ENCODE measurements around the gene PAGR1.
A peak's percentile ranks its signal among the peaks of the same experiment; 100 is the strongest.
"Not testable (repeated sequence)": the region's sequence is repeated elsewhere in the genome, so short reads cannot be mapped to it uniquely, and the experiment has no call there.

Gene PAGR1

DNA sequence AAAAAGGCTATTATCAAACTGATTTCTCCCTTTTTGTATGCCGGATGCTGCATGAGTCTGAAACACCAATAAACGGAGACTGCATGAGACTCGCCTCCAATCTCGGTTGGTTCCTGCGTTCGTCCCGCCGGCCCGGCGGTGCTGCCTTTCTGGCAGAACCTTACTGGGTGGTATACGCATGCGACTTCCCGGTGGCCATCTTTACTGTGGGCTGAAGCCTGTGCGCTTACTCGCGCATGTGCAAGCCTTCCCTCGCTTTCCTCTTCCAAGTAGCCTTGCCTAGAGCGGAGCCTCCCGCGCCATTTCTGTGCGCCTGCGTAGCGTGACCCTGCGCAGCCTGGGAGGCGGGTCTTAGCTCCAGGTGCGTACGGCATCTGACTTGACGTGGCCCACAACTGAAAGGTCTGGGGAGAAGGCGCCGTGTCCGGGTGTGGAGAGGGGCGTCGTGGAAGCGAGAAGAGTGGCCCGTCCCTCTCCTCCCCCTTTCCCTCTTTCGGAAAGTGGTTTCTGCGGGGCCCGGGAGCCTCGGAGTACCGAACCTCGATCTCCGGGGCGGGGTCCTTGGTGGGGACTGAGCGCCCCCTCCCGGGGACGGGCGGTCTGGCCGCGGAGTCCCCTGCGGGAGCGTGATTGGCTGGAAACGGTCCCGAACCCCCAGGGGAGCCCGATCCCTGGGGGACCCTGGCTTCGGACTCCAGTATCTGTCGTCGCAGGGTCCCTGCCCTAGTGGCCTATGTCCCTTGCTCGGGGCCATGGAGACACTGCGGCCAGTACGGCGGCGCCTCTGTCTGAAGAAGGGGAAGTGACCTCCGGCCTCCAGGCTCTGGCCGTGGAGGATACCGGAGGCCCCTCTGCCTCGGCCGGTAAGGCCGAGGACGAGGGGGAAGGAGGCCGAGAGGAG, at the start of gene PAGR1:
Gene PAGR1, plus strand, starts transcription at position 360 of the 901 bp plus-strand sequence. Its CDS starts 374 bp downstream, at position 734.
- DNase-seq (ENCODE audit: low read depth), result peak; percentile 100

DNA sequence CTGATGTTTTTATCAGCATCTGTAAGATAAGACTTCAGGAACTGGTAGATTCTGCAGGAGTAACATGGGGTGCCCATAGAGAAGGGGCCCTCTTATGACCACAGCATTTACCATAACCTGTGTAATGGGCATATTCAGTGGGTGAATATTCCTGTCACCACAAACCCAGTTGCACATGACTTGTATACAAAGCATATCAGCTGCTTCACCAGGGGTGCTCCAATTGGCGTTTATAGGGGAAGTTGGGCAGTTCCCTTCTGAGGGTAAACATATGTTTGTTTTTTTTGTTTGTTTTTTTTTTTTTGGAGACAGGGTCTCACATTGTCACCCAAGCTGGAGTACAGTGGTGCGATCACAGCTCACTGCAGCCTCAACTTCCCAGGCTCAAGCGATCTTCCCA, 49.4 kb upstream of the PAGR1 start:
- no peak for DNase-seq (ENCODE audit: low read depth)

DNA sequence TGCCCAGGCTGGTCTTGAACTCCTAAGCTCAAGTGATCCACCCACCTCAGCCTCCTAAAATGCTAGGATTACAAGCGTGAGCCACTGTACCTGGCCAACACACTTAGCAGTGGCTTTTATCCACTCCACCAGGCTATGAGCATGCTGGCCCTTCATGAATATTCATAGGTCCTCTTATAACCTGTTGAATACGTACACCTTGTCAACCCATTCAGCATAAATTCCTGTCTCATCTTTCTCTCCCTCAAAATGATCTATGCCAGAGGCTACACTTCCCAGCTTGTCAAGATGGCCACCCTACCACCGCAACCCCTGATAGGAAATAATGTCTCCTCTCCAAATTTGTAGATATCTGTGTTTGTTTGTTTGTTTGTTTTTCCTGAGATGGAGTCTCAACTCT, 48.9 kb upstream of the PAGR1 start:
- DNase-seq (ENCODE audit: low read depth), result no peak

DNA sequence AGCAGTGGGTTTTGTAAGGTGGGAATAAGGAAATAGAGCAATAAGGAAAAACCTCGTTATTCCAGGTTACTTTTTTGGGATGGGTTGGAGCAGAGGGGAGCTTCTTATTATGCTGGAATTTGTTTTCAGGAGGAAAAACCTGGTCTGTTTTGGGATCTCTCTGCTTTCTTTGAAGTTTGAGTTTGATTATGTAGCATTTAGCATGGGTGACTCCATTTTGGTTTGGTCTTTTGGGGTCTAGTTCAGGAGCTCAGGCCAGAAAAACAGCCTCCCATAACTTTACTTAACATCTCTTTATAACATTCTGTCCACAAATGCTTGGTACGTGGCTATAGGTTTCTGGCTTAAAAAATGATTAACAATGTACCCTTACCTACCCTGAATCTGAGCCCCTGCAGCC, 46.4 kb upstream of the PAGR1 start:
- no peak for DNase-seq (ENCODE audit: low read depth)

DNA sequence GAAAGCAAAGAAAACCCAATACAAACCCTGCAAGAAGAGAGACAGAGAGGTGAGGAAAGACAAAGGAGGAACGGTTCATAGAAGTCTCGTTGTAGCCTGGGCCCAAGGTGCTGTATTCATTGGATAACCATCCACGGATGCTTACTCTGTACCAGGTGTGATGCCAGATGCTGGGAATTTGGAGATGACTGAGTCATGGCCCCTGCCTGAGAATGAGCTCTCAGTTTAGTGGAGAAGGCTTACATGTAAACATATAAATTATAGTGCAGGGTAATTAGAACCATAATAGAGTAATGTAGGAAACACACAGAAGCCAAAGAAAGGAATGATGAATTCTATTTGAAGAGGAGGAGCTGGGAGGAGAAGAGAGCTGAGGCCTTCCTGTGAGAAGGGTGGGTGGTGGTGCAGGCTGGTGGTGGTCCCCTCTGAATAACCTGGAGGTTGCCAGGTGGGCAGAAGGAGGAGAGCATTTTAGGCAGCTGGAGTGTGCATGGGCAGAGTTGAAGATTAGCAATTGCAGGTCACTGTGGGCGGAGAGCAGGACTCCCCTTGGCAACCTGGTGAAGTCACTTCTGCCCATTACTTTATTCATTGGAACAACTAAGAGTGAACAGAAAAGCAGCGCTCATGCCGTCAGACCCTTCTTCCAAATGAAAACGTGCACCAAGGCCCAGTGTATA, 45.6 kb upstream of the PAGR1 start:
- no peak for DNase-seq (ENCODE audit: low read depth)

DNA sequence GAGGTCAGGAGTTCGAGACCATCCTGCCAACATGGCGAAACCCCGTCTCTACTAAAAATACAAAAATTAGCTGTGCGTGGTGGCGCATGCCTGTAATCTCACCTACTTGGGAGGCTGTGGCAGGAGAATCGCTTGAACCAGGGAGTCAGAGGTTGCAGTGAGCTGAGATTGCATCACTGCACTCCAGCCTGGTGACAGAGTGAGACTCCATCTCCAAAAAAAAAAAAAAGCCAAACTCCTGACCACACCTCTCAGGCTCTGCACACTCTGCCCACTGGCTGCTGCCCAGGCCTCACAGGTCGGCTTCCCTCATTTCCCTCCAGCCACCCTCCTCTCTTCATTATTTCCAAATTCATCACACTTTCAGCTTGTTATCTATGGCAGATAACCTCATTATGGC, 43.6 kb upstream of the PAGR1 start:
- not testable (repeated sequence) for DNase-seq (ENCODE audit: low read depth)

DNA sequence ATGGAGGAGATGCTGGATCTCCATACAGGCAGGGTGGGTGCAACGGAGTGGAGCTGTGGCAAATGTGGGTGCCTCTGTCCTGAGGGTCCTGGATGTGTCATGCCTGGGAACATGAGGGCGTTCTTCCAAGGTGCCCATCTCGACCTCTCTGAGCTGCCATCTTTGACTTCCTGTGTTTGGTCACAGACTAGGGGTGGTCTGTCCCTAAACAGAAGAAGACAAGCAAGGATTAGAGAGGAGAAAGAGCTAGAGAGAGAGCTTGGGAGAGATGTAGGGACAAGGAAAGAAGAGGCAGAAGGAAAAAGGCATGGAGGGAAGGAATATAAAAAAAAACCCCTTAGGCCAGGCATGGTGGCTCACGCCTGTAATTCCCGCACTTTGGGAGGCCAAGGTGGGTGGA, 41.2 kb upstream of the PAGR1 start:
- no peak for DNase-seq (ENCODE audit: low read depth)

DNA sequence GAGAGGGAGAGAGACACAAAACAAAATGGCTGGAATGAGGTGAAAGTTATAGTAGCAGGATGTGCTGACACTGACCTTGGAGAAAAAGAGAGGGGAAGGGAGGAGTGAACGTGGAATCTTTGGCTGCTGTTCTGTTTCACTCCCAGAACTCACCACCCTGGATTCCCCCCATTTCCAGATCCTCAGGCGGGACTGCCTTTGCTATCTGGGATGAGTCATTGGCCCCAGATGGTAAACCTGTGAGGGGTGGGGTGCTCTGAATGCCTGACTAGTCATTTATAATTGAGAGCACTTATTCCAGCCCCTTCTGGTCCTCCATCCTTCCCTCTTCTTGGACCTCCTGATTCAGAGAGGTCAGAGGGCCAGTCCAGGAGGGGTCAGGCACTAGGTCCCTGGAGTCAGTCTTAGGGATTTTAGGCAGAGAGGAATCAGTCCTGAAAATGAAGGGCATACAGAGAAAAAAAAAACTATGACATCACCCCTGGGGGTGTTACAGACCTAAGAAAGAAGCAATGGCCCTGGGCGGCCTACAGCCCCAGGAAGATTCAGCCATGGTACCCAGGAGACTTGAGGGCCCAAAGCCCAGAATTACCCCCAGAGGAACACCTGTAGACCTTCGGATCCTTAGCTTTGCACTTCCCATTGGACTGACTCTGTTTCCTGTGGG, 40.1 kb upstream of the PAGR1 start:
- DNase-seq (ENCODE audit: low read depth), result no peak

DNA sequence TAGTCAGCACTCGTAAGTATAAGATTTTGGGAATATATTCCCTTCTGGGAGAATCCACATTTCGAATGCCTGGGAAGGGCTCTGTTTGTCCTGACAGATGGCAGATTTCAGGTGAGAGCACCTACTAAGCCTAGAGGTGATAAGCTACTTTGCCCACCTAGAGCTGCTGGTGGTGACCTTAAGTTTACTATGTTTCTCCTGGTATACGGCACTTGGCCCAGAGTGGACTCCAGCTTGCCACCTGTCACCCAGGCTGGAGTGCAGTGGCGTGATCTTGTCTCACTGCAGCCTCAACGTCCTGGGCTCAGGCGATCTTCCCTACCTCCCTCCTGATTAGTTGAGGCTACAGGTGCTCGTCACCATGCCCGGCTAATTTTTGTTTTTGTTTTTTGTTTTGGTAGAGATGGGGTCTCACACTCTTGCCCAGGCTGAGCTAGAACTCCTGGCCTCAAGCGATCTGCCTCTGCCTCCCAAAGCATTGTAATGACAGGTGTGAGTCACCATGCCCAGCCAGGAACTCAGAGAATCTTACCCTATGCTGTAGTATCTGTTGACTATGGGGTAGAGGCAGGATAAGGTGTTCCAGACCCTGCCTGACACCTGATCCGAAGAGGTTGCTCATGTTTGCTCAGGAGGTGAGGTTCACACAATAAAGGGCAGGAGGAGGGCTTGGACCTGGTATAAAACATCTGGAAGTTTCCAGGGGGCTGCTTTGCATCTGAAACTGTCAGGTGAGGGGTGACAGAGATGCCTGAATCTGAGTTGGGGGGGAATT, 38.2 kb upstream of the PAGR1 start, which contains the start of gene ZG16:
Gene ZG16, plus strand, starts transcription at position 681 of the 775 bp plus-strand sequence. CDS start 1,011 bp downstream, outside the sequence.
- DNase-seq (ENCODE audit: low read depth), result no peak

DNA sequence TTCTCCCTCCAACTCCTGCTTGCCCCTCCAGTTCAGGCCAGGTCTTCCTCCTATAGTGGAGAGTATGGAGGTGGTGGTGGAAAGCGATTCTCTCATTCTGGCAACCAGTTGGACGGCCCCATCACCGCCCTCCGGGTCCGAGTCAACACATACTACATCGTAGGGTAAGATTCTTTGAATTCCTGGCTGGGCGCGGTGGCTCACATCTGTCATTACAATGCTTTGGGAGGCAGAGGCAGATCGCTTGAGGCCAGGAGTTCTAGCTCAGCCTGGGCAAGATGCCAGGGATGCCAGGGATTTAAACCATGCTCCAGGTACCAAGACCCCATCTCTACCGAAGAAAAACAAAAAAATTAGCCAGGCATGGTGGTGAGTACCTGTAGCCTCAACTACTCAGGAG, 36.5 kb upstream of the PAGR1 start:
- no peak for DNase-seq (ENCODE audit: low read depth)

DNA sequence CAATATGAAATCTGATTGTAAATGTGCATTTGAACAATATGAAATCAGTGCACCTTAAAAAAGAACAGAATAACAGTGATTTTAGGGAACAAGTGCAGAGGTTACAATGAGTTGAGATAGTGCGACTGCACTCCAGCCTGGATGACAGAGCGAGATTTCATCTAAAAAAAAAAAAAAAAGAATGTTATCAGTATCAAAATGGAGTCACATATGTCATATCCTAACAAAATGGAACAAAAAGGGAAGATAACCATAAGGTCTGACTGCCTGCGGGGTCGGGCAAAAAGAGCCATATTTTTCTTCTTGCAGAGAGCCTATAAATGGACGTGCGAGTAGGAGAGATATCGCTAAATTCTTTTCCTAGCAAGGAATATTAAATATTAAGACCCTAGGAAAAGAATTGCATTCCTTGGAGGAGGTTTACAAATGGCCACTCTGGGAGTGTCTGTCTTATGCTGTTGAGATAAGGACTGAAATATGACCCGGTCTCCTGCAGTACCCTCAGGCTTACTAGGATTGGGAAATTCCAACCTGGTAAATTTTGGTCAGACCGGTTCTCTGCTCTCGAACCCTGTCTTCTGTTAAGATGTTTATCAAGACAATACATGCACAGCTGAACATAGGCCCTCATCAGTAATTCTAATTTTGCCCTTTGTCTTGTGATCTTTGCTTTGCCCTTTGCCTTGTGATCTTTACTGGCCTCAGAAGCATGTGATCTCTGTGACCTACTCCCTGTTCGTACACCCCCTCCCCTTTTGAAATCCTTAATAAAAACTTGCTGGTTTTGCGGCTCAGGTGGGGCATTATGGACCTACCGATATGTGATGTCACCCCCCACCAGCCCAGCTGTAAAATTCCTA, 32.6 kb upstream of the PAGR1 start:
- DNase-seq (ENCODE audit: low read depth), result not testable (repeated sequence)

DNA sequence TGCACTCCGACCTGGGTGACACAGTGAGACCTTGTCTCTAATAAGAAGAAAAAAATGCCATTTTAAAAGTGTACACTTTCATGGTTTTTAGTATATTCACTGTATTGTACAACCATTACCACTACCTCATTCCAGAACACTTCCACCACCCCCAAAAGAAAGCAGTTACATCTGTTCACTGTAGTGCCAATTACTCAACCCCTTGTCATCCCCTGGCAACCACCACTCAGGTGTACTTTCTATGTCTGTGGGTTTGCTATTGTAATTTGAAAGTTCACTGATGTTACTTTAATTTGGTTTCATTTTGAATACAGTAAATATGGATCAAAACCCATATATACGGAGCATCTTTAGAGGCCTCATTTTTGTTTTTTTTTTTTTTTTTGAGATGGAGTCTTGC, 31.8 kb upstream of the PAGR1 start:
- no peak for DNase-seq (ENCODE audit: low read depth)

DNA sequence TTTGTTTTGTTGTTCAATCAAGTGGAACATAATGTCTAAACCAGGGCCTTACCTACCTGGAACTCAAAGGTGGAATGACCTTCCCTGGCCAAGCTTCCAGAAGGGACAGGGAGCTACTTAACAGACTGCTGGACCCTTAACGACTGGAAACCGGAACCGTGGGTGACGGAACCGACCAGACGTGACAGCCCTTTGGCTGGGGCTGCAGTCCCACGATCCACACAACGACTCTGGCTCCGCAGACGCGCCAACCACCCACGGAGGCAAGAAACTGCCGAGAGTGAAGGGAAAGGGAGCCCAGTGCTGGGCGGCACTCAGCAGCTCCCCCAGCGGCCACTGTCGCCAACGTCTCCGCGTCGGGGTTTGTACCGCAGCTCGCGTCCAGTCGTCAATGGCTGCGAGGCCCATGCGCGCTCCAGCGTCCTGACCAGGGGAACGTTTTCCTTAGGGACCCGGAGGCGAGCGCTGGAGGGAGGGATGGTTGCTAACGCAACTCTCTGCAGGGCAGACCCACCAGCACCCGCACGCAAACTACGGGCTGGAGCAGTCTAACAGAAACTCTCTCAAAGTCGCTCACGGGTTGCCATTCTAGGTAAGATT, 31.0 kb upstream of the PAGR1 start:
- DNase-seq (ENCODE audit: low read depth), result no peak

DNA sequence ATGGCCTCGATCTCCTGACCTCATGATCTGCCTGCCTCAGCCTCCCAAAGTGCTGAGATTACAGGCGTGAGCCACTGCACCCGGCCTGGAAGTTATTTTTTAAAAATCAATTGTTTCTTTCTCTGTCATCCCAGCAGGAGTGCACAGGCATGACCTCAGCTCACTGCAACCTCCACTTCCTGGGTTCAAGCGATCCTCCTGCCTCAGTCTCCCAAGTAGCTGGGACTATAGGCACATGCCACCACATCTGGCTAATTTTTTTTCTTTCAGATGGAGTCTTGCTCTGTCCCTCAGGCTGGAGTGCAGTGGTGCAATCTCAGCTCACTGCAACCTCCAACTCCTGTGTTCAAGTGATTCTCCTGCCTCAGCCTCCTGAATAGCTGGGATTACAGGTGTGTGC, 28.8 kb upstream of the PAGR1 start:
- not testable (repeated sequence) for DNase-seq (ENCODE audit: low read depth)

DNA sequence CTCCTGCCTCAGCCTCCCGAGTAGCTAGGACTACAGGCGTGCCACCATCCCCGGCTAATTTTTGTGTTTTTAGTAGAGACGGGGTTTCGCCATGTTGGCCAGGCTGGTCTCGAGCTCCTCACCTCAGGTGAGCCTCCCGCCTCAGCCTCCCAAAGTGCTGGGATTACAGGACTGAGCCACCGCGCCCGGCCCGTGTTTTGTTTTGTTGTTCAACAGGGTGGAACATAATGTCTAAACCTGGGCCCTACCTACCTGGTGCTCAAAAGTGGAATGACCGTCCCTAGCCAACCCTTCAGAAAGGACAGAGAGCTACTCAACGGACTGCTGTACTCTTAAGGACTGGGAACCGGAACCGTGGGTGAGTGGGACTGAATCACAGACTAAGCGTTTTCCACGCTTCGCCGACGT, 26.2 kb upstream of the PAGR1 start:
- DNase-seq (ENCODE audit: low read depth), result no peak

DNA sequence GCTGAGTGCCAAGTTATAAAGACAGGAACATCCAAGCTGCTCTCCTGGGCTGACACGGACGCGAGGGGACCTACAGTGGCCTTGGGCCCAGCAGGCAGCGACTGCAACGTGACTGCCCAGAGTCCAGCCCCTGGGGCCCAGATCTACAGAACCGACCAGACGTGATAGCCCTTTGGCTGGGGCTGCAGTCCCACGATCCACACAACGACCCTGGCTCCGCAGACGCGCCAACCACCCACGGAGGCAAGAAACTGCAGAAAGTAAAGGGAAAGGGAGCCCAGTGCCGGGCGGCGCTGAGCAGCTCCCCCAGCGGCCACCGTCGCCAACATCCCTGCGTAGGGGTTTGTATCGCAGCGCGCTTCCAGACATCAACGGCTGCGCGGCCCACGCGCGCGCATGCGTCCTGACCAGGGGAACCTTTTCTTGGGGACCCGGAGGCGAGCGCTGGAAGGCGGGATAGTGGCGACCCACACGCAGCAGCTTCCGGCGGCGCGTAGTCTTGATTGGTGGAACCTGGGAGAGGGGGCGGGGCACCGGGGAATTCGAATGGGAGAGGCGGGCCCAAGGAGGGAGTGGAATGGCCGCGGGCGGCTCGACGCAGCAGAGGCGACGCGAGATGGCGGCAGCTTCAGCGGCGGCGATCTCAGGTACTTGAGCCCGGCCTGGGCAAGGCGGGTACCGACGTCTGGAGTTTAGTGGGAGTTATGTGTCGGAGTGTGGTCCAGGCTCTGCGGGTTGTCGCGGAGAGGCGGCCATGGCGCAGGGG, 25.6 kb upstream of the PAGR1 start, which contains the start of gene KIF22:
Gene KIF22, plus strand, starts transcription at position 569 of the 766 bp plus-strand sequence. Its CDS starts 9 bp downstream, at position 578.
- DNase-seq (ENCODE audit: low read depth), result peak; percentile 97

DNA sequence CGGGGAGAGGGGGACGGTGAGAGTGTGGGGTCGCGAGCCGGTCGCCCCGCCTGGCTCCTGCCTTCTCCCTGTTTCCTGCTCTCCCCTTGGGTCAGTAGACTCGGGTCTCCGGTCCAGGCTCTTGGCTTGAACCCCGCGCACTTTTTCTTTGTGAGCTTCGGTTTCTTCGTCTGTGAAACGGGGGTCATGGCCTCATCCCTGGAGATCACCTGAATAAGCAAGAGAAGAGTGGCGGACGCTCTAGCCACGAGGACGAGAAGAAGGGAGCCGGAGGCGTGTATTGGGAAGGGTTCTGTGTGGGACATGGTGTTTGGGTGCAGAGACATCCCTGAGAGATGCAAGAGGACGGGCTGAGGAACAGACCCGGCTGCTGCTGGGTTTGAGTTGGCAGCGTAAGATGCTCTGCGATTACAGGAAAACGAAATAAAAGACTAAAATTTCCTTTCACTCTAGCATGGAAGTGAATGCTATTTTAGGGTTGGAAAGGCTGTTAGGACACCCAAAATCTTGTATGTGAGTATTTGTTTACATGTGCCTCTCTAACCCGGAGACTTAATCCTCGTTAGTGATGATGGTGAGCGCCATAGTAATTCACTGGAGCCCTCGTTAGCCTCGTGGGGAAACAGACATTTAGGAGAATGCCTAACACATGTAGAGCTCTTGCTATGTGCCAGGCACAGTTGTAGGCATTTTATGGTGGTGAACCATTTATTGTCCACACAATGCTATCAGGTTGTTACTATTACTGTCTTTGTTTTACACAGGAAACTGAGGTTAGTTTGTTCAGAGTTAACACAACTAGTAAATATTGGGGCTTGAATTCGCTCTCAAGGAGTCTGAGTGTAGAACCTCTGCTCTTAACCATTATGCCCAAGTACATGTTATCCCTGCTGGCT, 24.8 kb upstream of the PAGR1 start:
- DNase-seq (ENCODE audit: low read depth), result no peak

Data from fibroblast of the conjunctiva (primary cell).